Trophoblast cell (in vitro differentiated cells and primary cell): ENCODE measurements around the gene PDPK1.
"Not testable (repeated sequence)": the region's sequence is repeated elsewhere in the genome, so short reads cannot be mapped to it uniquely, and the experiment has no call there.

Experiments
- DNase-seq, 2 donors: peaks; one replicate each; pipeline ENCODE4 v3.0.0-alpha.2; 2016
- H2AFZ ChIP-seq: 2 replicates; pipeline ENCODE4 v1.6.1; 2013; ENCODE audit warnings: low read length, moderate library complexity, mild to moderate bottlenecking; ENCODE audit not compliant: insufficient read depth, poor library complexity
- H2AK5ac ChIP-seq: 2 replicates; pipeline ENCODE4 v1.6.1; 2013; ENCODE audit warnings: mild to moderate bottlenecking, low read length
- H2BK120ac ChIP-seq: 2 replicates; pipeline ENCODE4 v1.6.1; 2013; ENCODE audit warnings: low read length, mild to moderate bottlenecking, moderate library complexity; ENCODE audit not compliant: insufficient read depth, poor library complexity
- H2BK12ac ChIP-seq: 2 replicates; pipeline ENCODE4 v1.6.1; 2013; ENCODE audit warnings: mild to moderate bottlenecking, low read length, moderate library complexity
- H2BK5ac ChIP-seq: 2 replicates; pipeline ENCODE4 v1.6.1; 2013; ENCODE audit warnings: low read length, low read depth, moderate library complexity, mild to moderate bottlenecking; ENCODE audit not compliant: poor library complexity
- H3K14ac ChIP-seq: 2 replicates; pipeline ENCODE4 v1.6.1; 2013; ENCODE audit warnings: mild to moderate bottlenecking, low read length
- H3K18ac ChIP-seq: 2 replicates; pipeline ENCODE4 v1.6.1; 2013; ENCODE audit warnings: mild to moderate bottlenecking, low read length
- H3K23ac ChIP-seq: 2 replicates; pipeline ENCODE4 v1.6.1; 2013; ENCODE audit warnings: low read length
- H3K27ac ChIP-seq: 2 replicates; pipeline ENCODE4 v1.5.1; 2013; ENCODE audit warnings: low read depth, mild to moderate bottlenecking, inconsistent platforms, low read length, moderate library complexity
- H3K27me3 ChIP-seq: 2 replicates; pipeline ENCODE4 v1.6.1; 2013; ENCODE audit warnings: inconsistent platforms, mild to moderate bottlenecking, low read length, moderate library complexity; ENCODE audit not compliant: insufficient read depth
- H3K36me3 ChIP-seq, 2 experiments: 1 replicate in 1 of 2; 2 replicates in 1 of 2; pipeline ENCODE4 v1.6.1; 2013; ENCODE audit warnings: low read length in 2 of 2, mild to moderate bottlenecking in 2 of 2, moderate library complexity in 1 of 2; ENCODE audit not compliant: insufficient read depth in 2 of 2, control insufficient read depth in 1 of 2
- H3K4ac ChIP-seq: 2 replicates; pipeline ENCODE4 v1.6.1; 2013; ENCODE audit warnings: low read depth, mild to moderate bottlenecking, low read length, moderate library complexity
- H3K4me1 ChIP-seq, 2 experiments: 1 replicate in 1 of 2; 2 replicates in 1 of 2; pipeline ENCODE4 v1.6.1; 2013; ENCODE audit warnings: low read length in 2 of 2, mild to moderate bottlenecking in 2 of 2, moderate library complexity in 1 of 2; ENCODE audit not compliant: insufficient read depth in 2 of 2, control insufficient read depth in 1 of 2
- H3K4me2 ChIP-seq: 2 replicates; pipeline ENCODE4 v1.6.1; 2013; ENCODE audit warnings: inconsistent platforms, mild to moderate bottlenecking, low read length, moderate library complexity
- H3K4me3 ChIP-seq: 2 replicates; pipeline ENCODE4 v1.5.1; 2013; ENCODE audit warnings: mild to moderate bottlenecking, low read depth, low read length, inconsistent platforms
- H3K79me1 ChIP-seq: one replicate; pipeline ENCODE4 v1.6.1; 2013; ENCODE audit warnings: low read length
- H3K79me2 ChIP-seq: 2 replicates; pipeline ENCODE4 v1.6.1; 2013; ENCODE audit warnings: low read length, mild to moderate bottlenecking; ENCODE audit not compliant: control insufficient read depth, insufficient read depth, poor library complexity
- H3K9ac ChIP-seq: 2 replicates; pipeline ENCODE4 v1.6.1; 2013; ENCODE audit warnings: mild to moderate bottlenecking, low read length
- H3K9me3 ChIP-seq: 2 replicates; pipeline ENCODE4 v1.6.1; 2013; ENCODE audit warnings: low read depth, mild to moderate bottlenecking, control low read depth, inconsistent platforms, low read length; ENCODE audit not compliant: insufficient read depth
- H4K12ac ChIP-seq: 2 replicates; pipeline ENCODE4 v1.6.1; 2013; ENCODE audit warnings: low read depth, mild to moderate bottlenecking, low read length, moderate library complexity
- H4K8ac ChIP-seq: 2 replicates; pipeline ENCODE4 v1.6.1; 2013; ENCODE audit warnings: low read depth, mild to moderate bottlenecking, low read length, moderate library complexity
- H4K91ac ChIP-seq: one replicate; pipeline ENCODE4 v1.6.1; 2013; ENCODE audit warnings: low read depth, mild to moderate bottlenecking, low read length, moderate library complexity
- WGBS: extraction: QIAGEN DNeasy Blood & Tissue Kit; methylation state at CpG from one replicate; pipeline ENCODE4 v1.1.7; 2013; ENCODE audit warnings: missing lambda C conversion rate; ENCODE audit not compliant: insufficient read length, insufficient coverage; ENCODE audit errors: extremely low coverage; 5-methylcytosine and 5-hydroxymethylcytosine counted together

The PDPK1 gene

DNA sequence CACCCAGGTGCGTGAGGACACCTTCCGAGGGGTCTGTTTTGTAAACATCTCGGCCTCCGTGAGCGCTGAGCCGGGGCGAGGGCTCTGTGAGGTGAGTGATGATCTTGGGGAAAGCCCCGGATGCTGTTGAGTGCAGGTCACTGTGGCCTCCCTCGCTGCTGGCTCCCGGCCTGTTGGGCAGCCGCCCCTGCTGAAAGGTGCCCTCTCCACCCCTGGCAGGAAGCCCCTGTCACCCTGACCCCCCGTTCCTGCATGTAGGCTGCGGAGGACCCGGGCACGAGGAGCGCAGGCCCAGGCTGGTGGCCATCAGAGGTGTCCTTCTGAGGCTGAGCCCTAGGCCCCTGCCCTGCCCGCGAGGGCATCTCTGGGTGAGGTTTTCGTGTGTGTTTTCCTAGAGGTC is 75.4 kb downstream of the PDPK1 start:
- H3K27ac ChIP-seq, H3K18ac ChIP-seq, H3K27me3 ChIP-seq, H3K79me2 ChIP-seq, H3K4me1 ChIP-seq, H2AFZ ChIP-seq, H3K23ac ChIP-seq, DNase-seq, H3K4me2 ChIP-seq, H3K14ac ChIP-seq, H3K79me1 ChIP-seq, H3K9me3 ChIP-seq, H4K8ac ChIP-seq, H3K4ac ChIP-seq, H2BK120ac ChIP-seq, H2BK5ac ChIP-seq, H2AK5ac ChIP-seq, H4K12ac ChIP-seq, H2BK12ac ChIP-seq, H4K91ac ChIP-seq, H3K9ac ChIP-seq, H3K4me3 ChIP-seq: not testable (repeated sequence)
- no CpG with 5 or more reads among the region's 19 CpGs for WGBS
- H3K36me3 ChIP-seq = peaks cover 25 to 31% of the 10 kb centered on the region in 2 experiments

DNA sequence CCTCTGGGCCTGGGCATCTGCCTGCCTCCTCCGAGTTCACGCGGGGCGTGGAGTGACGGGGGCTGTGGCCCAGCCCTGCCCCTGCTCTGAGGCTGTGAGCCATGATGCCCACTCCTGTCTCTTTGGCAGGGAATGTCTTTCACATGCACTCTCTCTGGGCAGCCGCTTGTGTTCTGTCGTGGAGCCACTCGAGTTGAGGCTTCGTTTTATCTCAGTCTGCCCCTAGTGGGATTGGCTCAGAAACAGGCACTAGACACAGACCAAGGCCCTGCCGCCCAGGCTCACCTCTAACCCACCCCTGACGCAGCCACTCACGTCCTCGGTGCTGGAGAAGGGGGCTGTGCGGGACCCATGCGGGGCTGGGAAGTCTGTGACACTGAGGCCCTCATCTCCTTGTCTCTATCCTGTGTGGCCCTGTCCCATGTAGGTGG is 77.0 kb downstream of the PDPK1 start:
- Histone ChIP-seq H3K79me1 (no peaks in the 10 kb centered on the region), H4K12ac (no peak overlapping the region), H4K91ac (no peak overlapping the region), H3K18ac (no peak overlapping the region), H3K4ac (no peak overlapping the region), H3K27me3 (no peaks in the 10 kb centered on the region), H2BK120ac (no peak overlapping the region), H3K36me3 (peaks cover 24 to 30% of the 10 kb centered on the region in 2 experiments), H3K14ac (no peak overlapping the region), H3K9me3 (no peaks in the 10 kb centered on the region), H3K9ac (no peak overlapping the region), H3K27ac (no peak overlapping the region), H2AFZ (no peak overlapping the region), H2AK5ac (no peak overlapping the region), H3K23ac (no peak overlapping the region), H3K79me2 (no peaks in the 10 kb centered on the region), H3K4me1 (no peaks in the 10 kb centered on the region), H4K8ac (no peak overlapping the region), H2BK12ac (no peak overlapping the region), H2BK5ac (no peak overlapping the region), H3K4me2 (no peak overlapping the region), H3K4me3 (no peak overlapping the region)
- no CpG with 5 or more reads among the region's 15 CpGs for WGBS
- DNase-seq = no peak

DNA sequence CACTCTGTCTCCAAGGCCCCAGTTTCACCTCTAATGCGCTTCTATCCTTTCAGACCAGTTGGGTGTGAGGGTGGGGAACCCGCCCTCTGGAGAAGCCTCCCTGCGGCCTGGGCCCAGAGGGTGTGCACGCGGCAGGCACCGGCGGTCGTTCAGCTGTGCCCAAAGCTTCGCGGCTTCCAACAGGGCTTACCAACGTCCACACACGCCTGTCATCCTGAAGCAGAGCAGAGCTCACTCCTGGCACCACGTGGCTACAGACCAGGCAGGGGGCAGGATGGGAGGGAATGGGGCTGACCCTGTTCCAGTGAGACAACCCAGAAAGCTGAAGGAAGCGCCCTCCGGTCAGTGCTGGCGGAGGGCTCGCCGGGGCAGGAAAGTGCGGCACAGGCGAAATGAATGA is 81.1 kb downstream of the PDPK1 start:
- not testable (repeated sequence) for H4K12ac ChIP-seq, H3K27me3 ChIP-seq, H2BK120ac ChIP-seq, H2BK12ac ChIP-seq, H3K4me1 ChIP-seq, H3K4me3 ChIP-seq, H4K91ac ChIP-seq, H3K4me2 ChIP-seq, H2AFZ ChIP-seq, H3K4ac ChIP-seq, DNase-seq, H4K8ac ChIP-seq, H3K9me3 ChIP-seq, H3K9ac ChIP-seq, H3K27ac ChIP-seq, H3K23ac ChIP-seq, H2AK5ac ChIP-seq, H3K79me1 ChIP-seq, H3K36me3 ChIP-seq, H2BK5ac ChIP-seq, H3K18ac ChIP-seq, H3K79me2 ChIP-seq, H3K14ac ChIP-seq
- no CpG with 5 or more reads among the region's 20 CpGs for WGBS

DNA sequence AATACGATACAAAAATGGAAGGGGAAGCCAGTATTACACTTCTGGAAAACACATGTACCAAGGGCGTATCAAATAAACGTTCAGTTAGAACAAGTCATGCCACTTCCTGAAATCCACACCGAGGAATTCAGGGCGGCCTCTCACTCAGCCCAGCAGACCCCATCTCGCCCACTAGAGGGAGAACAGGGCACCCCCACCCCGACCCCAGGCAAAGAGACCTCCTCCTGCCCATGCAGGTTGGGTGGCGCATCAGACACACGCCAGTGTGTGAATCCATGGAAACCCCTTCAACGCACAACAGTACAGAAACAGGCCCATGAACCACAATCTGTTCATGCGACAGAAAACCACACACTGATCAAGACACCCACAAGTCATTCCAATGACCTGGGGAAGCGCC is 81.8 kb downstream of the PDPK1 start:
- not testable (repeated sequence) for H2BK5ac ChIP-seq, H3K4me3 ChIP-seq, H3K14ac ChIP-seq, H3K79me1 ChIP-seq, H3K79me2 ChIP-seq, H2BK12ac ChIP-seq, H3K9ac ChIP-seq, H4K8ac ChIP-seq, H3K4me1 ChIP-seq, H3K36me3 ChIP-seq, H3K4ac ChIP-seq, H3K9me3 ChIP-seq, H2AFZ ChIP-seq, H3K23ac ChIP-seq, H4K12ac ChIP-seq, H2BK120ac ChIP-seq, DNase-seq, H3K18ac ChIP-seq, H3K27ac ChIP-seq, H2AK5ac ChIP-seq, H3K4me2 ChIP-seq, H3K27me3 ChIP-seq, H4K91ac ChIP-seq
- WGBS = no CpG with 5 or more reads among the region's 12 CpGs
